ENCODE results near the gene HYPK. TPM values are rescaled to one million over a fixed set of nuclear protein-coding genes. Genes with fewer than 3 reads are reported as not detected.

HYPK gene
- 6.8 and 16.3 TPM in 2 replicates for total RNA-seq

DNA sequence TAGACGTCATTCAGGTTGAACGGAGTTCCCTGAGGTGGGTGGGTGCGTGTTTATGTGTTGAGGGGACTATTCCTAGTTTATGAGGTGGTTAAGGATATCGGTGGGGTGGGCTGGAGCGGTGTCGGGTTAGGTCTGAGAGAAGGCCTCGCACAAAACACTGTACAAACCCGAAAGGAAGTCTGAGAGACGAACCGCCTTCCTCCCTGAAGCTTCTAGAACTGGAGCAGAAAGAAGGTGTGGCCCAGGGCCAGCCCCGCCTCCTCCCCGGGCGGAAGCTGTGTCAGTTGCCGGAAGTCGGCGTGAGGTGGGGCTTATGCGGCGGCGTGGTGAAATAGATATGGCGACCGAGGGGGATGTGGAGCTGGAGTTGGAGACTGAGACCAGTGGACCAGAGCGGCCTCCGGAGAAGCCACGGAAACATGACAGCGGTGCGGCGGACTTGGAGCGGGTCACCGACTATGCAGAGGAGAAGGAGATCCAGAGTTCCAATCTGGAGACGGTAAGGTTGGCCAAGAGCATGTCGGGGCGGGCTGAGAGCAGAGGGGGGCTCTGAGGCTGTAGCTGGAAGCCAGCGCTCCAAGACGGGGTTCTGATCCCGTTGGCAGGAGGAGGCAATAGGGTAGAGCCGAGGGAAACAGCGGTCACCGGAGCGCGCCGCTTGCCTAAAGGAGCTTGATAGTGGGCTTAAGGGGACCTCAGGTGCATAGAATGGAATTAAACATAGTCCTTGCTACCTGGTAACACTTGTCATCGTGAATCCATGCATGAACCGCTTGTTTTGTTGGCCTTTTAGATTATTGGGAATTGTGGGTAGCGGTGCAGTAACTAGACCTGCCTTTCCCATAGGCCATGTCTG, at the start of gene HYPK:
Gene HYPK (plus strand): TSS at position 314 of the 856 bp plus-strand sequence. CDS start 24 bp downstream, at position 338.

GRCh38 chr15:43776718-43777266, 23.6 kb upstream of the HYPK start, which contains the start of gene ELL3:
Gene ELL3, minus strand, starts transcription at chr15:43776966. Its CDS starts 65 bp downstream, at chr15:43776901.

DNA sequence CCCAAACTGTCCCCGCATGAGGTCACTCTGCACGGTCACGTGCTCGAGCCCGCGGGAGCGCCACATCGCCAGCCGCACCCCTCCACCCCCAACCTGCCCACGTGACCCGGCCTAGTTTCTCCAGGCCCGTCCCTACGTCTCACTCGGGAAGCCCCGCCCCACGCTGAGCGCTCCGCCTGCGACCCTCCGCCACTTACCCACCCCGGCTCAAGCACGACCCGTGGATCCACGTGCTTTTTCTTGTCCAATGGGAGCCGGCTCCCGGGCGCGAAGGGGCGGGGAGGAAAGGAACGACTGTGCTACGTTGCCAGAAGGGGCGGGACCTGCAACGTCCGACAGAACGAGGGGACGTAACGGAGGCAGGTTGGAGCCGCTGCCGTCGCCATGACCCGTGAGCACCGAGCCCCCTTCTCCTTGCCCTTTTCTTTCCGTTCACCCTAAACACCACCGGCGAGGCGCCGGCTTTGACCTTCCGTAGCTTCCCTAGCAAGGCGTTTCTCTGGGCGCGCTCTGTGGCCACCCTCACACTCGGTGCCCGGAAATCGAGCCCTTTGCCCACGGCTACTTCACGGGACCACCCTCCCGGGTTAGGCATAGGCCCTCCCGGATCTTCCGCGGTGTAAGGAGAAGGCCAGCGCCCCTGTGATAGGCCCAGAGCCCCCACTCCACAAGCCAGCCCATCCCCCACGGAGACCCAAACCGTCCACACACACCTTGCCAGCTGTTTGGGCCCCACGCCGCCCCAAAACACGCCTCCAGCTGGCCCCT, 8.2 kb upstream of the HYPK start, which contains the start of gene SERF2:
Gene SERF2 (plus strand): TSS at position 328 of the 768 bp plus-strand sequence. CDS start 57 bp downstream, at position 385.

DNA sequence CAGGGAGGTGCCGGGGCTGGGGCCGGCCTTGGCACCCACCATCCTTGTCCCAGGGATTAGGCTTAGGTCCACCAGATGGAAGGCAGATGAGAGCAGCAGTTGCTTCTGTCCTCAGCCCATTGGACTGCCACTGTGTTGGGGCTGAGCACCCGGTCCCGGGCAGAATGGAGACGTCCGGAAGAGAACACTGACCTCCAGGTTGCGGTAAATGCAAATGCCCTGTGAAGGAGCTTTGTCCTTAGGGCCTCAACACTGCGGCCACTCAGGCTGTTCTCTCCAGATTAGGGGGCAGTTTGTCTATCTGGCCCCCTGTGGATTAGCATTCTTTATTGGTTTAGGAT, 484 bp upstream of the HYPK start, which contains the start of gene SERINC4:
Gene SERINC4 (minus strand): TSS at position 276 of the 341 bp plus-strand sequence. CDS start 234 bp downstream, at position 42.

DNA sequence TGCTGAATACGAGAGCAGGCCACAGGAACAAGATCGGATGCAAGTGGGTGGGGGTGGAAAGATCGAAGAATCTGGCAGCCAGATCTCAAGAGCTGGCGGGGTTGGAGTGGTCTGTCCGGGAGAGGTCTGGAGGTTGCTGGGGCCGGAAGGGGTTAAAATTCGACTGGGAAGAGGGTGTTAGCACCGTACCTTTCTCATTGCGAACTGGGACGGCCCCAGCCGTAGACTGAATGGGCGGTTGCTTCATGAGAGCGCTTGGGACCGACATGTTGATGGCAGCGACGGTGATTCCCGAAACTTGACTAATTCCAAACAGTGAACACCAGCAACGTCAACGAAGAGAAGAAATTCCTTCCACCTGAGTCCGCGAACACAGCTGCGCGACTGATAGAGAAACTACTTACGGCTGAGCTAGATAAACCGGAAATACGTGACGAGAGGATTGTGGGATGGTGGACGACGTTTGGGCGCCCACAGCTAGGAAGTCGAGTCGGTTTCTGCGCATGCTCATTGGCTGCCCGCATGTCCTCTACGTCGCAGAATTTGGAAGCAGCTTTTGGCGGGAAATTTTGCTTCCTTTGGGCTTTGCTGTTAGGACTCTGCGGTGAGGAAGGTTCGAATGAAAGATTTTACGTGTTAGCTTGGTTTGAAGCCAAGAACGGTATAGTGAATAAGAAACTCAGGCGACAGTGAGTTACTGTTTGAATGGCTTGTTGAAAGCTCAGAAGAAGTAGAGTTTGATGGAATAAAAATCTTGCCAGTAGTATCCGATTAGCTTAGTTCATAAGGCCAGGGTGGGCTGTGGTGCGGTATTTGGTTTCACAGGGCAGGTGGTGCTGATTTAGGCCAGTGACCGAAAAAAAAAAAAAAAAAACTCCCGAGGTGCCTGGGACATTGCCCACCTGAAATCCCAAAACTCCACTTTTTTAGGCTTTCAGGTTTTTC, 24.2 kb downstream of the HYPK start, which contains the start of gene MFAP1:
Gene MFAP1 (minus strand): TSS at position 389 of the 945 bp plus-strand sequence. CDS start 121 bp downstream, at position 268.

DNA sequence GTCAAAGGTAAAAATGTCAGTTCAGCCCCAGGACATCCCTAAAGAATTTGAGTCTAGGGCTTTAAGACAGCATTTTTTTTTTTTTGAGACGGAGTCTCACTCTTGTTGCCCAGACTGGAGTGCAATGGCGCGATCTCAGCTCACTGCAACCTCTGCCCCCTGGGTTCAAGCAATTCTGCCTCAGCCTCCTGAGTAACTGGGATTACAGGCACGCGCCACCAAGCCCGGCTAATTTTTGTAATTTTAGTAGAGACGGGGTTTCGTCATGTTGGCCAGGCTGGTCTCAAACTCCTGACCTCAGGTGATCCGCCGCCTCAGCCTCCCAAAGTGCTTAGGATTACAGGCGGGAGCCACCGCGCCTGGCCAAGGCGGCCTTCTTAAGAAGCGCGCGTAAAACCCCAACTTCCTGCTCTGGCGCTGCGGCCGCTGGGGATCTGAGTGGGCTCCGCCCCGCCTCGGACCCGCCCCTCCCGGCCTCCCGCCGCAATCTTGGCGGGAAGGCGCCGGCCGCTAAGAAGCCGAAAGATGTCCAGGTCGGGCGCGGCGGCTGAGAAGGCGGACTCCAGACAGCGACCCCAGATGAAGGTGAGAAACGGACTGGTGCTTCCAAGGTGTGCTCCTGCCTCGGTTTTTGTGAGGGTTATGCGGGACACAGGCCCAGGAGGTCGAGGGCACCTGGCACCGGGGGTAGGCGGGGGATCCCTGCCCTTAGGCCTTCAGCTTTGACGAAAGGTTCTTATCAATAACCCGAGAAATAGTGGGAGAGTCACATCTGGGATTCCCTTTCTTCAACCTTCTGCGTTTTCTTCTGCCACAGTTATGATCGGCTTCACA, 26.3 kb downstream of the HYPK start, which contains the start of gene WDR76:
Gene WDR76 (plus strand): TSS at position 495 of the 834 bp plus-strand sequence. CDS start 31 bp downstream, at position 526.

Other genes starting within 250 kb of the HYPK start
- gene PPIP5K1, start 210.4 kb upstream of the HYPK start, total RNA-seq: 16.1 and 61.7 TPM in 2 replicates
- gene CKMT1B, start 206.6 kb upstream of the HYPK start, total RNA-seq: 0.85 TPM in 1 of 2 replicates, not detected in the other
- 0.28 TPM in 1 of 2 replicates, not detected in the other for gene STRC, start 181.8 kb upstream of the HYPK start, total RNA-seq
- 0.96 and 1.1 TPM in 2 replicates for gene CATSPER2, start 151.8 kb upstream of the HYPK start, total RNA-seq
- not detected in 2 replicates for gene CKMT1A, start 106.7 kb upstream of the HYPK start, total RNA-seq
- 187 and 208 TPM in 2 replicates for gene PDIA3, start 54.2 kb upstream of the HYPK start, total RNA-seq
- 1.7 and 1.9 TPM in 2 replicates for gene ELL3, start 23.6 kb upstream of the HYPK start, total RNA-seq
- gene SERF2, start 8.3 kb upstream of the HYPK start, total RNA-seq: 568 and 1,723 TPM in 2 replicates
- not detected in 2 replicates for gene SERINC4, start 379 bp upstream of the HYPK start, total RNA-seq
- 32.1 and 43.1 TPM in 2 replicates for gene MFAP1, start 24.1 kb downstream of the HYPK start, total RNA-seq
- gene WDR76, start 26.4 kb downstream of the HYPK start, total RNA-seq: 3.9 and 26.1 TPM in 2 replicates